HepG2 (cell line): ENCODE measurements around the gene SAMD4B. TPM values are rescaled to one million over a fixed set of nuclear protein-coding genes. Genes with fewer than 3 reads are reported as not detected.

Experiments
- microRNA-seq: library from miRNA; unstranded; fragments of <30 nt; microRNA quantifications from one replicate; pipeline ENCODE4, GENCODE V29; 2020
- polyA plus RNA-seq, 8 experiments: library from polyadenylated mRNA; depleted of rRNA in 3 of 8; stranded (reverse) in 7 of 8; unstranded in 1 of 8; fragments of >200 nt; fragmentation: Illumina TruSeq in 4 of 8; extraction: Trizol in 4 of 8; gene quantifications; 2 replicates each; pipeline versions ENCODE4 v1.2.1 to v1.2.3, GENCODE V29; 2011 to 2016; ENCODE audit warnings: low read depth in 4 of 8, missing spikeins in 1 of 8, mixed read lengths in 1 of 8; ENCODE audit not compliant: insufficient read depth in 1 of 8
- small RNA-seq, 3 experiments: library from RNA; depleted of rRNA; stranded (forward); fragments of <200 nt; gene quantifications; one replicate each; pipeline ENCODE3, GENCODE V24; 2012; ENCODE audit warnings: low read depth in 2 of 3, low replicate concordance in 1 of 3; ENCODE audit not compliant: insufficient read length in 3 of 3, insufficient read depth in 2 of 3
- total RNA-seq, 5 experiments: library from RNA; depleted of rRNA; stranded (reverse); fragments of >200 nt; fragmentation: Illumina TruSeq; extraction: Trizol; gene quantifications; 2 replicates each; pipeline ENCODE4 v1.2.3, GENCODE V29; 2016; ENCODE audit warnings: low read depth in 1 of 5

SAMD4B gene
- total and polyA plus RNA-seq, 2 of the 13 experiments (the other 11 are each of a cell fraction or from before 2014, with no cell fraction given), result 26.0 to 31.8 TPM

Small RNAs within 50 kb of the gene (microRNA-seq; reads per million reads assigned to microRNA genes)
- gene MIR4530, result not detected

Small RNAs within 50 kb of the gene (small RNA-seq; reads per million reads assigned to genes)
- gene AC011445.2 (0 reads per million in 3 experiments), gene MIR4530 (0 reads per million in 3 experiments), gene RN7SL566P (0 reads per million in 3 experiments)

Other genes with a start within 250 kb of the SAMD4B start
- 9.5 and 11.6 TPM in 2 replicates for gene PAK4, start 216.6 kb upstream of the SAMD4B start, total RNA-seq (2016; rRNA removed; fragmentation: Illumina TruSeq; extraction: Trizol)
- 17.8 and 17.9 TPM in 2 replicates for gene PAK4, start 216.6 kb upstream of the SAMD4B start, polyA plus RNA-seq (2011; rRNA removed)
- gene NCCRP1, start 145.5 kb upstream of the SAMD4B start, total RNA-seq (2016; rRNA removed; fragmentation: Illumina TruSeq; extraction: Trizol), result not detected in 2 replicates
- not detected in 2 replicates for gene NCCRP1, start 145.5 kb upstream of the SAMD4B start, polyA plus RNA-seq (2011; rRNA removed)
- gene SYCN, start 138.2 kb upstream of the SAMD4B start, total RNA-seq (2016; rRNA removed; fragmentation: Illumina TruSeq; extraction: Trizol), result not detected in 2 replicates
- gene SYCN, start 138.2 kb upstream of the SAMD4B start, polyA plus RNA-seq (2011; rRNA removed), result not detected in 2 replicates
- gene IFNL3, start 97.4 kb upstream of the SAMD4B start, total RNA-seq (2016; rRNA removed; fragmentation: Illumina TruSeq; extraction: Trizol), result not detected in 2 replicates
- not detected in 2 replicates for gene IFNL3, start 97.4 kb upstream of the SAMD4B start, polyA plus RNA-seq (2011; rRNA removed)
- gene IFNL4, start 93.6 kb upstream of the SAMD4B start, total RNA-seq (2016; rRNA removed; fragmentation: Illumina TruSeq; extraction: Trizol), result not detected in 2 replicates
- gene IFNL4, start 93.6 kb upstream of the SAMD4B start, polyA plus RNA-seq (2011; rRNA removed), result not detected in 2 replicates
- gene IFNL2, start 74.0 kb upstream of the SAMD4B start, total RNA-seq (2016; rRNA removed; fragmentation: Illumina TruSeq; extraction: Trizol), result not detected in 2 replicates
- gene IFNL2, start 74.0 kb upstream of the SAMD4B start, polyA plus RNA-seq (2011; rRNA removed), result not detected in 2 replicates
- not detected in 2 replicates for gene IFNL1, start 46.0 kb upstream of the SAMD4B start, total RNA-seq (2016; rRNA removed; fragmentation: Illumina TruSeq; extraction: Trizol)
- not detected in 2 replicates for gene IFNL1, start 46.0 kb upstream of the SAMD4B start, polyA plus RNA-seq (2011; rRNA removed)
- gene LRFN1, start 21.6 kb upstream of the SAMD4B start, total RNA-seq (2016; rRNA removed; fragmentation: Illumina TruSeq; extraction: Trizol), result 0.04 TPM in 1 of 2 replicates, not detected in the other
- 0.07 TPM in 1 of 2 replicates, not detected in the other for gene LRFN1, start 21.6 kb upstream of the SAMD4B start, polyA plus RNA-seq (2011; rRNA removed)
- 1.1 TPM in 1 of 2 replicates, not detected in the other for gene GMFG, start 6.4 kb upstream of the SAMD4B start, total RNA-seq (2016; rRNA removed; fragmentation: Illumina TruSeq; extraction: Trizol)
- gene GMFG, start 6.4 kb upstream of the SAMD4B start, polyA plus RNA-seq (2011; rRNA removed), result 7.5 and 7.9 TPM in 2 replicates
- gene PAF1, start 48.7 kb downstream of the SAMD4B start, total RNA-seq (2016; rRNA removed; fragmentation: Illumina TruSeq; extraction: Trizol), result 30.2 and 31.0 TPM in 2 replicates
- 30.3 and 31.1 TPM in 2 replicates for gene PAF1, start 48.7 kb downstream of the SAMD4B start, polyA plus RNA-seq (2011; rRNA removed)
- gene MED29, start 49.0 kb downstream of the SAMD4B start, total RNA-seq (2016; rRNA removed; fragmentation: Illumina TruSeq; extraction: Trizol), result 14.0 and 18.1 TPM in 2 replicates
- 19.7 and 23.7 TPM in 2 replicates for gene MED29, start 49.0 kb downstream of the SAMD4B start, polyA plus RNA-seq (2011; rRNA removed)
- gene ZFP36, start 64.4 kb downstream of the SAMD4B start, total RNA-seq (2016; rRNA removed; fragmentation: Illumina TruSeq; extraction: Trizol), result 0.81 and 1.7 TPM in 2 replicates
- 1.4 and 2.1 TPM in 2 replicates for gene ZFP36, start 64.4 kb downstream of the SAMD4B start, polyA plus RNA-seq (2011; rRNA removed)
- gene PLEKHG2, start 70.2 kb downstream of the SAMD4B start, total RNA-seq (2016; rRNA removed; fragmentation: Illumina TruSeq; extraction: Trizol), result 3.6 and 5.2 TPM in 2 replicates
- 6.8 and 7.8 TPM in 2 replicates for gene PLEKHG2, start 70.2 kb downstream of the SAMD4B start, polyA plus RNA-seq (2011; rRNA removed)
- 488 and 790 TPM in 2 replicates for gene RPS16, start 93.5 kb downstream of the SAMD4B start, total RNA-seq (2016; rRNA removed; fragmentation: Illumina TruSeq; extraction: Trizol)
- 2,583 and 2,596 TPM in 2 replicates for gene RPS16, start 93.5 kb downstream of the SAMD4B start, polyA plus RNA-seq (2011; rRNA removed)
- 34.9 and 48.2 TPM in 2 replicates for gene SUPT5H, start 103.2 kb downstream of the SAMD4B start, total RNA-seq (2016; rRNA removed; fragmentation: Illumina TruSeq; extraction: Trizol)
- gene SUPT5H, start 103.2 kb downstream of the SAMD4B start, polyA plus RNA-seq (2011; rRNA removed), result 49.0 and 51.7 TPM in 2 replicates
- 89.1 and 91.1 TPM in 2 replicates for gene TIMM50, start 138.4 kb downstream of the SAMD4B start, total RNA-seq (2016; rRNA removed; fragmentation: Illumina TruSeq; extraction: Trizol)
- 90.0 and 92.5 TPM in 2 replicates for gene TIMM50, start 138.4 kb downstream of the SAMD4B start, polyA plus RNA-seq (2011; rRNA removed)
- 0.35 and 0.53 TPM in 2 replicates for gene DLL3, start 156.5 kb downstream of the SAMD4B start, total RNA-seq (2016; rRNA removed; fragmentation: Illumina TruSeq; extraction: Trizol)
- 0.55 and 0.60 TPM in 2 replicates for gene DLL3, start 156.5 kb downstream of the SAMD4B start, polyA plus RNA-seq (2011; rRNA removed)
- not detected in 2 replicates for gene SELENOV, start 172.7 kb downstream of the SAMD4B start, total RNA-seq (2016; rRNA removed; fragmentation: Illumina TruSeq; extraction: Trizol)
- gene SELENOV, start 172.7 kb downstream of the SAMD4B start, polyA plus RNA-seq (2011; rRNA removed), result not detected in 2 replicates
- gene EID2B, start 190.4 kb downstream of the SAMD4B start, total RNA-seq (2016; rRNA removed; fragmentation: Illumina TruSeq; extraction: Trizol), result 3.6 and 3.7 TPM in 2 replicates
- gene EID2B, start 190.4 kb downstream of the SAMD4B start, polyA plus RNA-seq (2011; rRNA removed), result 2.2 and 2.5 TPM in 2 replicates
- 13.8 and 14.1 TPM in 2 replicates for gene EID2, start 197.7 kb downstream of the SAMD4B start, total RNA-seq (2016; rRNA removed; fragmentation: Illumina TruSeq; extraction: Trizol)
- 3.7 and 5.1 TPM in 2 replicates for gene EID2, start 197.7 kb downstream of the SAMD4B start, polyA plus RNA-seq (2011; rRNA removed)